ENCODE measurements around the gene RSAD2.
"Not testable (repeated sequence)": the region's sequence is repeated elsewhere in the genome, so short reads cannot be mapped to it uniquely, and the experiment has no call there.

Gene RSAD2

GRCh38 chr2:6864923-6865345 is 12.6 kb upstream of the RSAD2 start:
- DNase-seq, result no peak

GRCh38 chr2:6865346-6866274 is 12.0 kb upstream of the RSAD2 start, which contains the start of gene CMPK2:
CMPK2 (minus strand) TSS chr2:6865907; CDS start chr2:6865696, 211 bp downstream.
- no peak for DNase-seq

GRCh38 chr2:6866275-6866671 is 11.3 kb upstream of the RSAD2 start:
- no peak for DNase-seq

- DNase-seq, result no peak
These were observed 10.6 kb upstream of the RSAD2 start for GRCh38 chr2:6866982-6867381.

- DNase-seq, result no peak
These were observed 5.2 kb upstream of the RSAD2 start for GRCh38 chr2:6872394-6872793.

- DNase-seq, result no peak
These were observed 3.5 kb upstream of the RSAD2 start for GRCh38 chr2:6874032-6874431.

GRCh38 chr2:6876309-6876708 is 1.3 kb upstream of the RSAD2 start:
- DNase-seq, result no peak

GRCh38 chr2:6878549-6878948 is 972 bp downstream of the RSAD2 start:
- no peak for DNase-seq

- no peak for DNase-seq
These were observed 1.4 kb downstream of the RSAD2 start for GRCh38 chr2:6879011-6879410.

GRCh38 chr2:6880200-6880733 is 2.7 kb downstream of the RSAD2 start:
- no peak for DNase-seq

- DNase-seq, result no peak
These were observed 3.5 kb downstream of the RSAD2 start for GRCh38 chr2:6881046-6881445.

- DNase-seq, result no peak
These were observed 3.9 kb downstream of the RSAD2 start for GRCh38 chr2:6881516-6881915.

GRCh38 chr2:6883448-6884122 is 6.0 kb downstream of the RSAD2 start:
- DNase-seq, result no peak

- no peak for DNase-seq
These were observed 8.0 kb downstream of the RSAD2 start for GRCh38 chr2:6885551-6885950.

GRCh38 chr2:6885968-6886367 is 8.4 kb downstream of the RSAD2 start:
- DNase-seq, result no peak

- DNase-seq, result no peak
These were observed 10.2 kb downstream of the RSAD2 start for GRCh38 chr2:6887751-6888192.

- DNase-seq, result no peak
These were observed 11.1 kb downstream of the RSAD2 start for GRCh38 chr2:6888724-6889123.

GRCh38 chr2:6893876-6894482 is 16.4 kb downstream of the RSAD2 start:
- no peak for DNase-seq

- DNase-seq, result no peak
These were observed 19.6 kb downstream of the RSAD2 start for GRCh38 chr2:6896930-6897759.

- DNase-seq, result not testable (repeated sequence)
These were observed 25.0 kb downstream of the RSAD2 start for GRCh38 chr2:6902581-6902980.

GRCh38 chr2:6905668-6906067 is 28.1 kb downstream of the RSAD2 start:
- DNase-seq, result no peak

- no peak for DNase-seq
These were observed 28.7 kb downstream of the RSAD2 start for GRCh38 chr2:6906165-6906741.
